Panc1 (cell line): ENCODE data around the gene KRT23. TPM values are rescaled to one million over a fixed set of nuclear protein-coding genes. Genes with fewer than 3 reads are reported as not detected.

Experiments
- ATAC-seq: fragments of 200-7000 bp; cut with Tn5 transposase; 2 replicates; pipeline ENCODE4 v1.9.1; 2020; ENCODE audit warnings: mild to moderate bottlenecking, moderate library complexity
- BruUV-seq: library from RNA; stranded (reverse); fragments of 400-500 nt; replicated peaks from 2 replicates; lab custom pipeline; 2021; lab: Mats Ljungman, UMichigan
- CTCF ChIA-PET: fragments of 300-600 bp; sonication (Branson Sonifier 250); formaldehyde crosslinking; loops from one replicate; lab custom pipeline; 2022; ENCODE audit warnings: antibody characterized with exemption; lab: Charles Lee
- POLR2A ChIA-PET: fragments of 300-600 bp; sonication (Branson Sonifier 250); formaldehyde crosslinking; loops from one replicate; lab custom pipeline; 2022; ENCODE audit warnings: antibody characterized with exemption; lab: Charles Lee
- DNase-seq: peaks from one replicate; pipeline ENCODE4 v3.0.0-alpha.2; 2010; ENCODE audit warnings: low read depth, low spot score
- H3K27ac ChIP-seq: 2 replicates; pipeline ENCODE4 v1.5.1; 2011; ENCODE audit warnings: mild to moderate bottlenecking, low read length, inconsistent platforms
- H3K27me3 ChIP-seq: fragments of 200-500 bp; sonication (Bioruptor generic); 2 replicates; pipeline ENCODE4 v1.6.0; 2014; ENCODE audit warnings: low read length, inconsistent platforms; ENCODE audit not compliant: control insufficient read depth, insufficient read depth
- H3K36me3 ChIP-seq: fragments of 200-500 bp; sonication (Bioruptor generic); 2 replicates; pipeline ENCODE4 v1.5.1; 2014; ENCODE audit warnings: inconsistent platforms, mild to moderate bottlenecking, low read length, moderate library complexity; ENCODE audit not compliant: control insufficient read depth, insufficient read depth
- H3K4me1 ChIP-seq: 2 replicates; pipeline ENCODE4 v1.5.1; 2011; ENCODE audit warnings: inconsistent platforms, mild to moderate bottlenecking, low read length, moderate library complexity; ENCODE audit not compliant: control insufficient read depth, insufficient read depth
- H3K4me3 ChIP-seq, 2 experiments: 2 replicates each; pipeline ENCODE4 v1.5.1; 2011 to 2012; ENCODE audit warnings: low read depth in 2 of 2, low read length in 2 of 2, mild to moderate bottlenecking in 2 of 2, inconsistent platforms in 1 of 2, moderate library complexity in 1 of 2
- H3K9me3 ChIP-seq: fragments of 200-500 bp; sonication (Bioruptor generic); 2 replicates; pipeline ENCODE4 v1.5.1; 2014; ENCODE audit warnings: low read depth, mild to moderate bottlenecking, inconsistent platforms, low read length, moderate library complexity; ENCODE audit not compliant: control insufficient read depth, insufficient read depth
- CTCF ChIP-seq: fragments of 450-650 bp; IDR thresholded peaks from 2 replicates; pipeline ENCODE4 v1.5.1; 2017; ENCODE audit warnings: mild to moderate bottlenecking
- POLR2AphosphoS5 ChIP-seq: IDR thresholded peaks from 2 replicates; pipeline ENCODE4 v1.6.1; 2012; ENCODE audit warnings: mild to moderate bottlenecking, low read depth, low read length, moderate library complexity
- REST ChIP-seq, 2 experiments: IDR thresholded peaks; 2 replicates each; pipeline ENCODE4 v1.6.1; 2011 to 2012; ENCODE audit warnings: low read depth in 2 of 2, control low read depth in 1 of 2, low read length in 1 of 2, mild to moderate bottlenecking in 1 of 2, moderate library complexity in 1 of 2; ENCODE audit not compliant: insufficient read depth in 1 of 2
- SIN3A ChIP-seq: IDR thresholded peaks from 2 replicates; pipeline ENCODE4 v1.6.1; 2012; ENCODE audit warnings: low read depth, mild to moderate bottlenecking, low read length, moderate library complexity, borderline replicate concordance; ENCODE audit not compliant: insufficient read depth
- TCF7L2 ChIP-seq: IDR thresholded peaks from 2 replicates; pipeline ENCODE4 v1.6.1; 2011; ENCODE audit warnings: mild to moderate bottlenecking, low read depth, low read length, inconsistent platforms
- in situ Hi-C: cut with HindIII; loops from 2 replicates; pipeline ENCODE4 v1.10.0; 2016; ENCODE audit warnings: low sequenced_read_pairs, low pct_unique_long_range_greater_than_20kb
- intact Hi-C: fragments of 100-400 bp; cut with micrococcal nuclease; formaldehyde crosslinking; loops from one replicate; pipeline ENCODE4 v1.10.0; 2022; ENCODE audit not compliant: unreplicated experiment
- total RNA-seq: library from RNA; stranded (reverse); gene quantifications from one replicate; pipeline ENCODE4 v1.2.1, GENCODE V29; 2021; ENCODE audit not compliant: unreplicated experiment

KRT23 gene
- total RNA-seq, 1 experiment from 2014 or later = not detected

GRCh38 chr17:40915199-40915661 lies 22.2 kb downstream of the KRT23 start:
- CTCF ChIA-PET = no interaction called here
- ATAC-seq = peak; percentile 68
- intact Hi-C loops = no loop called here
- Histone ChIP-seq H3K9me3 (no peaks in the 10 kb centered on the region), H3K27ac (no peak overlapping the region), H3K36me3 (no peaks in the 10 kb centered on the region), H3K4me3 (no peak overlapping the region), H3K4me1 (no peaks in the 10 kb centered on the region), H3K27me3 (no peaks in the 10 kb centered on the region)
- no peak for TF ChIP-seq SIN3A
- no peak for TF ChIP-seq REST (IDR thresholded peaks at IDR 0.05; ENCODE audit: insufficient read depth in 1 of 2, low read depth in 2 of 2, low read length in 1 of 2)
- no peak for TF ChIP-seq CTCF
- no peak for TF ChIP-seq POLR2AphosphoS5
- no peak for TF ChIP-seq TCF7L2
- POLR2A ChIA-PET = no interaction called here
- in situ Hi-C loops = no loop called here
- BruUV-seq = no TSS peak
- no peak for DNase-seq

- no peaks in the 10 kb centered on the region for H3K36me3 ChIP-seq
- H3K4me3 ChIP-seq = no peak overlapping the region
- no peaks in the 10 kb centered on the region for H3K9me3 ChIP-seq
- POLR2A ChIA-PET = no interaction called here
- no peak for TF ChIP-seq CTCF
- no peak for TF ChIP-seq TCF7L2
- BruUV-seq = no TSS peak
- peaks cover 8% of the 10 kb centered on the region; the same call in 1 of the 2 replicates for H3K4me1 ChIP-seq
- in situ Hi-C loops = no loop called here
- H3K27ac ChIP-seq = no peak overlapping the region
- no peaks in the 10 kb centered on the region for H3K27me3 ChIP-seq
- ATAC-seq = no peak
- intact Hi-C loops = no loop called here
- DNase-seq = no peak
- CTCF ChIA-PET = no interaction called here
These were observed 23.2 kb downstream of the KRT23 start for GRCh38 chr17:40914075-40914855.
